ENCODE results near the gene P2RY1. TPM values are rescaled to one million over a fixed set of nuclear protein-coding genes. Genes with fewer than 3 reads are reported as not detected.

P2RY1 gene
- total RNA-seq, 1 experiment from 2014 or later, result 1.2 TPM

DNA sequence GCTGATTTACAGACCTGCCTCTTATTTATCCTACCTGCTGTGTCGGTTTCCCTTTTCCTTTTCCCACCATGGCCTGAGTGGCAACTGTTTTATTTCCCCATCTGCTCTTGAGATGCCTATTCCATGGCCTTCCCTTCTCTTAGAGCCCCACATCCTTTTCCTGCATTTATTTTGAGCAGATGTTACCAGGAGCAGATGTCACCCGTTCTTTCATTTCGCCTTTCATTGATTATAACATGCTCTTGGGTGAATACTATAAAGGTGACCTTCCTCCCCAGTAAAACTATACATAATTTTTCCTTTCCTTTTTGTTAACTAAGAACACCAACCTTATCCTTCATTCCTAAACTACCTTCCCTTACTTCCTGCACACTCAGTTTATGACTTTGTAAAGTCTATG is 8.5 kb upstream of the P2RY1 start:
- H3K79me2 ChIP-seq (ENCODE audit: low read depth), result no peaks in the 10 kb centered on the region
- H3F3A ChIP-seq (ENCODE audit: insufficient read depth, low read depth), result no peaks in the 10 kb centered on the region
- no TSS peak for BruUV-seq (replicated peaks)
- ChIA-PET POLR2A (ENCODE audit: unreplicated experiment) (no interaction called here), CTCF (no interaction called here)
- H3K36me3 ChIP-seq (ENCODE audit: low read depth), result no peaks in the 10 kb centered on the region
- no peak for DNase-seq
- no peaks in the 10 kb centered on the region for H3K9me3 ChIP-seq (ENCODE audit: insufficient read depth, low read depth)
- no peak for TF ChIP-seq EZH2 (IDR thresholded peaks at IDR 0.05; ENCODE audit: low read depth)
- TF ChIP-seq, protein P1, sequence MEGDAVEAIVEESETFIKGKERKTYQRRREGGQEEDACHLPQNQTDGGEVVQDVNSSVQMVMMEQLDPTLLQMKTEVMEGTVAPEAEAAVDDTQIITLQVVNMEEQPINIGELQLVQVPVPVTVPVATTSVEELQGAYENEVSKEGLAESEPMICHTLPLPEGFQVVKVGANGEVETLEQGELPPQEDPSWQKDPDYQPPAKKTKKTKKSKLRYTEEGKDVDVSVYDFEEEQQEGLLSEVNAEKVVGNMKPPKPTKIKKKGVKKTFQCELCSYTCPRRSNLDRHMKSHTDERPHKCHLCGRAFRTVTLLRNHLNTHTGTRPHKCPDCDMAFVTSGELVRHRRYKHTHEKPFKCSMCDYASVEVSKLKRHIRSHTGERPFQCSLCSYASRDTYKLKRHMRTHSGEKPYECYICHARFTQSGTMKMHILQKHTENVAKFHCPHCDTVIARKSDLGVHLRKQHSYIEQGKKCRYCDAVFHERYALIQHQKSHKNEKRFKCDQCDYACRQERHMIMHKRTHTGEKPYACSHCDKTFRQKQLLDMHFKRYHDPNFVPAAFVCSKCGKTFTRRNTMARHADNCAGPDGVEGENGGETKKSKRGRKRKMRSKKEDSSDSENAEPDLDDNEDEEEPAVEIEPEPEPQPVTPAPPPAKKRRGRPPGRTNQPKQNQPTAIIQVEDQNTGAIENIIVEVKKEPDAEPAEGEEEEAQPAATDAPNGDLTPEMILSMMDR (conservative IDR thresholded peaks at IDR 0.05), result no peak
- H4K20me1 ChIP-seq (ENCODE audit: insufficient read depth), result no peaks in the 10 kb centered on the region
- no peak overlapping the region for H2AFZ ChIP-seq
- H3K4me3 ChIP-seq, result no peak overlapping the region
- H3K4me1 ChIP-seq (replicated peaks; ENCODE audit: insufficient read depth), result no peaks in the 10 kb centered on the region
- no peak overlapping the region for H3K4me2 ChIP-seq
- no peak overlapping the region for H3K27ac ChIP-seq
- intact Hi-C loops (cut with micrococcal nuclease; ENCODE audit: unreplicated experiment), result no loop called here
- no peaks in the 10 kb centered on the region for H3K9me2 ChIP-seq (ENCODE audit: insufficient read depth)
- no peaks in the 10 kb centered on the region for H3K27me3 ChIP-seq (ENCODE audit: insufficient read depth, low read depth)

GRCh38 chr3:152827313-152827712 is 7.6 kb upstream of the P2RY1 start:
- intact Hi-C loops (cut with micrococcal nuclease; ENCODE audit: unreplicated experiment), result no loop called here
- no peak for TF ChIP-seq EZH2 (IDR thresholded peaks at IDR 0.05; ENCODE audit: low read depth)
- TF ChIP-seq, protein P1 (conservative IDR thresholded peaks at IDR 0.05), result no peak
- Histone ChIP-seq H3K36me3 (ENCODE audit: low read depth) (no peaks in the 10 kb centered on the region), H3K27me3 (ENCODE audit: insufficient read depth, low read depth) (no peaks in the 10 kb centered on the region), H3K4me2 (no peak overlapping the region), H3K9me2 (ENCODE audit: insufficient read depth) (no peaks in the 10 kb centered on the region), H3K9me3 (ENCODE audit: insufficient read depth, low read depth) (no peaks in the 10 kb centered on the region), H3K4me3 (no peak overlapping the region), H3K4me1 (replicated peaks; ENCODE audit: insufficient read depth) (no peaks in the 10 kb centered on the region), H2AFZ (no peak overlapping the region), H3K27ac (no peak overlapping the region), H3F3A (ENCODE audit: insufficient read depth, low read depth) (no peaks in the 10 kb centered on the region), H4K20me1 (ENCODE audit: insufficient read depth) (no peaks in the 10 kb centered on the region), H3K79me2 (ENCODE audit: low read depth) (no peaks in the 10 kb centered on the region)
- POLR2A ChIA-PET (ENCODE audit: unreplicated experiment), result no interaction called here
- CTCF ChIA-PET, result no interaction called here
- DNase-seq, result no peak
- BruUV-seq (replicated peaks), result no TSS peak

- no peaks in the 10 kb centered on the region for H3F3A ChIP-seq (ENCODE audit: insufficient read depth, low read depth)
- no peak overlapping the region for H3K4me3 ChIP-seq
- H3K79me2 ChIP-seq (ENCODE audit: low read depth), result no peaks in the 10 kb centered on the region
- H3K4me2 ChIP-seq, result no peak overlapping the region
- no peaks in the 10 kb centered on the region for H3K4me1 ChIP-seq (replicated peaks; ENCODE audit: insufficient read depth)
- TF ChIP-seq, protein P1 (conservative IDR thresholded peaks at IDR 0.05), result no peak
- no peak for TF ChIP-seq EZH2 (IDR thresholded peaks at IDR 0.05; ENCODE audit: low read depth)
- H4K20me1 ChIP-seq (ENCODE audit: insufficient read depth), result no peaks in the 10 kb centered on the region
- H3K9me3 ChIP-seq (ENCODE audit: insufficient read depth, low read depth), result no peaks in the 10 kb centered on the region
- no TSS peak for BruUV-seq (replicated peaks)
- no peaks in the 10 kb centered on the region for H3K27me3 ChIP-seq (ENCODE audit: insufficient read depth, low read depth)
- CTCF ChIA-PET, result no interaction called here
- no peak for DNase-seq
- POLR2A ChIA-PET (ENCODE audit: unreplicated experiment), result no interaction called here
- intact Hi-C loops (cut with micrococcal nuclease; ENCODE audit: unreplicated experiment), result no loop called here
- H3K36me3 ChIP-seq (ENCODE audit: low read depth), result no peaks in the 10 kb centered on the region
- H3K27ac ChIP-seq, result no peak overlapping the region
- H2AFZ ChIP-seq, result no peak overlapping the region
- no peaks in the 10 kb centered on the region for H3K9me2 ChIP-seq (ENCODE audit: insufficient read depth)
These were observed 6.7 kb upstream of the P2RY1 start for GRCh38 chr3:152828075-152828840.

All from PC-9 (cell line).